ENCODE results near the gene CYP2U1. TPM values are rescaled to one million over a fixed set of nuclear protein-coding genes. Genes with fewer than 3 reads are reported as not detected.

Gene CYP2U1
- total and polyA plus RNA-seq, 4 donors = 1.9 to 7.3 (median 3.8) TPM

DNA sequence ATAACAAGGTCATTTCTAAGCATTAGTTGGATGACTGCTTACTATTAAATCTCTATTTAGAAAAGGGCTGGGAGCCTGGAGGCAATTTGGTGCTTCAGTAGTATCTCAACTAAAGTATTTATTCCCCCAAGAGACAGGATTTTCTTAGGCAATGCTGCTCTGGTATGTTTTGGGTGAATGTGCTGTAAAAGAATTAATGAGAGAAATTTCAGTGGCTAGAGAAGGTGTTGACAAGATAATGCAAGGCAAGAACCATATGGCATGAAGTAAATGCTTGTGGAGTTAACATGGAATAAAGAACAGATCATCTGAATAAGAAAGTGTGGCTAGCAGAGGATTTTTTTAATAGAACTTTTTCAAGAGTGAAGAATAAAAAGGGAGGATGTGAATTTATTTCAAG lies 3.9 kb downstream of the CYP2U1 start:
- Histone ChIP-seq H3K27ac (ENCODE audit: low read depth in 1 of 2, low read length in 1 of 2) (no peak overlapping the region), H3K9ac (ENCODE audit: insufficient read depth in 1 of 2, low read length in 2 of 2) (no peak overlapping the region), H3K9me3 (ENCODE audit: control insufficient read depth in 4 of 4, insufficient read depth in 3 of 4, low read length in 3 of 4) (no peaks in the 10 kb centered on the region), H3K4me3 (no peak overlapping the region), H3K36me3 (ENCODE audit: control insufficient read depth in 4 of 4, insufficient read depth in 4 of 4, low read length in 4 of 4) (no peaks in the 10 kb centered on the region), H3K27me3 (ENCODE audit: control insufficient read depth in 3 of 3, insufficient read depth in 3 of 3, low read length in 2 of 3) (no peaks in the 10 kb centered on the region), H3K4me1 (ENCODE audit: control insufficient read depth in 5 of 5, insufficient read depth in 5 of 5, low read length in 5 of 5) (peaks cover 0 to 10% (median 9%) of the 10 kb centered on the region in 5 donors)
- TF ChIP-seq CTCF (IDR thresholded peaks at IDR 0.05; ENCODE audit: control extremely low read depth, extremely low read depth) = no peak
- ATAC-seq (ENCODE audit: insufficient read depth, low FRiP score) (no peak), DNase-seq (no peak)

- H3K27me3 ChIP-seq (ENCODE audit: control insufficient read depth in 3 of 3, insufficient read depth in 3 of 3, low read length in 2 of 3) = no peaks in the 10 kb centered on the region
- no peak overlapping the region for H3K9ac ChIP-seq (ENCODE audit: insufficient read depth in 1 of 2, low read length in 2 of 2)
- DNase-seq (no peak), ATAC-seq (ENCODE audit: insufficient read depth, low FRiP score) (no peak)
- no peaks in the 10 kb centered on the region for H3K36me3 ChIP-seq (ENCODE audit: control insufficient read depth in 4 of 4, insufficient read depth in 4 of 4, low read length in 4 of 4)
- no peaks in the 10 kb centered on the region for H3K9me3 ChIP-seq (ENCODE audit: control insufficient read depth in 4 of 4, insufficient read depth in 3 of 4, low read length in 3 of 4)
- H3K4me3 ChIP-seq = no peak overlapping the region
- peaks cover 0 to 7% (median 3%) of the 10 kb centered on the region in 5 donors for H3K4me1 ChIP-seq (ENCODE audit: control insufficient read depth in 5 of 5, insufficient read depth in 5 of 5, low read length in 5 of 5)
- no peak overlapping the region for H3K27ac ChIP-seq (ENCODE audit: low read depth in 1 of 2, low read length in 1 of 2)
- TF ChIP-seq CTCF (IDR thresholded peaks at IDR 0.05; ENCODE audit: control extremely low read depth, extremely low read depth) = no peak
- 69 to 79% methylated on average over 2 of the region's 2 CpGs for WGBS, 2 donors
Measured at GRCh38 chr4:107937040-107937439, 5.7 kb downstream of the CYP2U1 start.

GRCh38 chr4:107939307-107939706 lies 8.0 kb downstream of the CYP2U1 start:
- Histone ChIP-seq H3K9me3 (ENCODE audit: control insufficient read depth in 4 of 4, insufficient read depth in 3 of 4, low read length in 3 of 4) (no peaks in the 10 kb centered on the region), H3K27ac (ENCODE audit: low read depth in 1 of 2, low read length in 1 of 2) (no peak overlapping the region), H3K27me3 (ENCODE audit: control insufficient read depth in 3 of 3, insufficient read depth in 3 of 3, low read length in 2 of 3) (no peaks in the 10 kb centered on the region), H3K4me3 (no peak overlapping the region), H3K36me3 (ENCODE audit: control insufficient read depth in 4 of 4, insufficient read depth in 4 of 4, low read length in 4 of 4) (no peaks in the 10 kb centered on the region), H3K9ac (ENCODE audit: insufficient read depth in 1 of 2, low read length in 2 of 2) (no peak overlapping the region), H3K4me1 (ENCODE audit: control insufficient read depth in 5 of 5, insufficient read depth in 5 of 5, low read length in 5 of 5) (peaks cover 0 to 2% (median 0%) of the 10 kb centered on the region in 5 donors)
- ATAC-seq (ENCODE audit: insufficient read depth, low FRiP score) (no peak), DNase-seq (no peak)
- 94 to 96% methylated on average over 1 of the region's 1 CpG for WGBS, 2 donors
- TF ChIP-seq CTCF (IDR thresholded peaks at IDR 0.05; ENCODE audit: control extremely low read depth, extremely low read depth) = no peak

GRCh38 chr4:107945809-107946208 lies 14.5 kb downstream of the CYP2U1 start:
- peaks cover 0 to 26% (median 3%) of the 10 kb centered on the region in 4 donors for H3K36me3 ChIP-seq (ENCODE audit: control insufficient read depth in 4 of 4, insufficient read depth in 4 of 4, low read length in 4 of 4)
- no peak for TF ChIP-seq CTCF (IDR thresholded peaks at IDR 0.05; ENCODE audit: control extremely low read depth, extremely low read depth)
- no peak overlapping the region for H3K27ac ChIP-seq (ENCODE audit: low read depth in 1 of 2, low read length in 1 of 2)
- no peak overlapping the region for H3K4me3 ChIP-seq
- 96 to 97% methylated on average over 3 of the region's 3 CpGs for WGBS, 2 donors
- H3K9ac ChIP-seq (ENCODE audit: insufficient read depth in 1 of 2, low read length in 2 of 2) = no peak overlapping the region
- no peaks in the 10 kb centered on the region for H3K9me3 ChIP-seq (ENCODE audit: control insufficient read depth in 4 of 4, insufficient read depth in 3 of 4, low read length in 3 of 4)
- H3K27me3 ChIP-seq (ENCODE audit: control insufficient read depth in 3 of 3, insufficient read depth in 3 of 3, low read length in 2 of 3) = no peaks in the 10 kb centered on the region
- peaks cover 0 to 2% (median 0%) of the 10 kb centered on the region in 5 donors for H3K4me1 ChIP-seq (ENCODE audit: control insufficient read depth in 5 of 5, insufficient read depth in 5 of 5, low read length in 5 of 5)
- DNase-seq = no peak
- no peak for ATAC-seq (ENCODE audit: insufficient read depth, low FRiP score)

Measured in lung (tissue), 12 donors.